ENCODE measurements around the gene KRT9. TPM values are rescaled to one million over a fixed set of nuclear protein-coding genes. Genes with fewer than 3 reads are reported as not detected.
"Not testable (repeated sequence)": the region's sequence is repeated elsewhere in the genome, so short reads cannot be mapped to it uniquely, and the experiment has no call there.

The KRT9 gene
- total RNA-seq, 2 experiments from 2014 or later: not detected

DNA sequence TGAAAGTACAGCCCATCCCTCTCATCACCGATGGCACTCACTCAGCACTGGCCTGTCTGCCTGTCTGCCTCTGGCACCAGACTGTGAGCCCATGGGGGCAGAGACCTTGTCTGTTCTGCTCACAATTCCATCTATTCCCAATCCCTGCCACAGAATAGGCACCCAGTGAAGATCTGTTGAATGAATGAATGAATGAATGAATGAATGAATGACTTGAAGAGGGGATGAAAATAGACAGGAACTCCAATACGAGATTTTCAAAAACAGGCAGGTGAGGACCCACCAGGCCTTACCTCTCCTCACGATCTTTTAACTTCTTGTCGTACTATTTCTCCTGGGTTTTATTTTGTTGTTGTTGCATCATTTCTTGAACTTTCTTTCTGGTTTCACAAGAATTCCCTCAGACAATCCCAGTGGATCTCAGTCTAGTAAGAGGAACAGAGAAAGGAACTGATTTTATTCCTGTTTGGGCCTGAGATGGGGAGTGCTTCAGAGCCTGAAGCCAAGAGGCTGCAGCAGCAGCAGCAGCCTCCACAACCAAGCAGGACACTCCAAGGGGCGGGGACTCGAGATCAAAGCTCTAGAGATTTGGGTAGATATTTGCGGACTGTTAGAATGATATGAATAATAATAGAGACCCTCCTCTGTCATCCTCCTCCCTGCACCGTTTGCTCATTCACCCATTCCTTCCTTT is 17.7 kb downstream of the KRT9 start:
- POLR2A ChIA-PET: no interaction called here
- Mint-ChIP-seq H3K9me3 (no peaks in the 10 kb centered on the region), H3K27me3 (peaks cover 23% of the 10 kb centered on the region), H3K27ac (no peak overlapping the region), H3K4me1 (peaks cover 6% of the 10 kb centered on the region), H3K4me3 (no peak overlapping the region), H3K36me3 (no peaks in the 10 kb centered on the region)
- ATAC-seq (ENCODE audit: low read depth) (no peak), DNase-seq (no peak)

DNA sequence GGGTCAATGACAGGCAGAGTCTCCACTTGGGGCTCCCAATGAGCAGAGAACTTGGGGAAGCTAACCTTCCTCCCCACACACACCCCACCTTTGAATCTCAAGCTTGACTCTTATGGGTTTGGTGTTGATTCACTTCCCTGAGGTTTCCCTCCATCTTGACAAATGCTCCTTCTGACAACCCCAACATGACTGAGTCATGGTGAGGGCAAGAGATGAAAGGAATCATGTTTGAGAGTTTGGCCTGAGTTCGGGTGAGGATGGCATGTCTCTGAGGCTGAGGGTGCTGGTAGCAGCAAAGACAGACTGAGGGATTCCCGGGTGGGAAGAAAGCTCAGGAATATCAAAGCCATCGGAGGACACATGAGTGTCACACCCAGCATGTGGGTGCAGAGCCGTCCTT is 18.7 kb downstream of the KRT9 start:
- POLR2A ChIA-PET: no interaction called here
- peaks cover 21% of the 10 kb centered on the region for H3K27me3 Mint-ChIP-seq
- H3K4me3 Mint-ChIP-seq: no peak overlapping the region
- H3K4me1 Mint-ChIP-seq: peaks cover 11% of the 10 kb centered on the region
- H3K9me3 Mint-ChIP-seq: no peaks in the 10 kb centered on the region
- H3K36me3 Mint-ChIP-seq: no peaks in the 10 kb centered on the region
- ATAC-seq (ENCODE audit: low read depth): no peak
- DNase-seq: no peak
- H3K27ac Mint-ChIP-seq: no peak overlapping the region

DNA sequence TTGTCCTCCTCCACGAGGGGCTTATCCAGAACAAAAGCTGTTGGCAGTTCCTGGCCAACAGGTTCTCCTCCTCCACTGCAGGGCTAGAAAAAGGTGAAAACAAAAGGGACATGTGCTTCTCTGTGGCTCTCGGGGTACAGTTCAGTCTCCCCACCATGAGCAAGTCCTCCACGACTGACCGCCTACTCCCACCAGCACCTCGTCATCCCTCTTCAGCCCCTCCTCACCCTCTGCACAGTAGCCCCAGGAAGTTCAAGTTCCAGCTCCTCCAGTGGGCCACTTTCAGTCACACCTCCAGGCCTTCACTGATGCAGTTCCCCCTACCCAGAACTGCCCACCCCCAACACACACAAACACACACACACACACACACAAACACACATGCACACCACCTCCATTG is 19.4 kb downstream of the KRT9 start:
- no peak for ATAC-seq (ENCODE audit: low read depth)

DNA sequence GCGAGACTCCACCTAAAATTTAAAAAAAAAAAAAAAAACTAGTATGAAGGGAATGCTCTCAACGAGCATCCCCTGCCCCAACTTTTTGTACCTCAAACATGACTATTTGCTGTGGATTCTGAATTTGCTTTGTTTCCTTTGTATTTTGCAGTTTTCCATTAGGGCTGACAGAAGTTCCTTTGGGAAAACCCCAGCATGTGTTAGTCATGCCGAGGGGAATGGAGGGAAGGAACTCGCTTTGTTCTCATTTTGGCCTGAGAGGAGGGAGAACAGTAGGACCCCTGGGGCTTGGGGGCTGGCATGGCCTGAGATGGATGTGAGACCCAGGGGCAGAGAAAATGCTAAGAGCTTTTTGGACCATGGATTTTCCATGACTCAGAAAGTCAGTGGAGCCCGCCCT is 20.5 kb downstream of the KRT9 start:
- POLR2A ChIA-PET: no interaction called here
- H3K27me3 Mint-ChIP-seq: peaks cover 11% of the 10 kb centered on the region

More for the DNA sequence above, 19.4 kb downstream of the KRT9 start:
- peaks cover 14% of the 10 kb centered on the region for H3K27me3 Mint-ChIP-seq
- POLR2A ChIA-PET: no interaction called here
- H3K27ac Mint-ChIP-seq: no peak overlapping the region
- no peak for DNase-seq
- peaks cover under 1% of the 10 kb centered on the region for H3K9me3 Mint-ChIP-seq
- no peak overlapping the region for H3K4me3 Mint-ChIP-seq
- no peaks in the 10 kb centered on the region for H3K36me3 Mint-ChIP-seq
- peaks cover 14% of the 10 kb centered on the region for H3K4me1 Mint-ChIP-seq

DNA sequence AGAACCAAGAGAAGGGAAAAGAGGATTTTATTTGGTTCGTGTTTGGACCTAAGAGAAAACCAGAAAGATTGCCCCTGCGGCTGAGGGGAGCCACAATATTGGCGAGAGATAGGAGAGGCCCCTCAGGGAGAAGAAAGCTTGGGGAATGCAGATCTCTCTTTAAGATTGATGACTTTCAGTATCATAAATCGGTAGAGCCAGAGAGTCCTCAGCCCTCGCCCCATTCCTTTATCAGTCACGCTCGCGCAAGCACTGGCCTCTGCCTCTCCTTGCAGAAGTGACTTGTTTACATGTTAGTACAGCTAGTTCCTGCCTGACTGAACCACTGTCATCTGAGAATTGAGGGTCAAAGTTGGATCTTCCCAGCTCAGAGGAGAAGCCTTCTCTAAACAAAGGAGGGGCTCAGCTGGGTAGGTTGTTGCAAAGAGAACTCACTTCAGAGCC is 22.2 kb downstream of the KRT9 start:
- peaks cover 14% of the 10 kb centered on the region for H3K4me1 Mint-ChIP-seq
- DNase-seq (no peak), ATAC-seq (ENCODE audit: low read depth) (no peak)
- H3K9me3 Mint-ChIP-seq: peaks cover 2% of the 10 kb centered on the region
- POLR2A ChIA-PET: interaction anchor here (1.0 to 2.3 kb wide), 4 partner anchors 99 to 139 kb away, joined by 3 to 11 read pairs (median 4); partner anchors contain the start of gene EIF1
- H3K36me3 Mint-ChIP-seq: no peaks in the 10 kb centered on the region
- H3K4me3 Mint-ChIP-seq: peak overlapping the region; percentile 70
- peak overlapping the region; percentile 81 for H3K27ac Mint-ChIP-seq
- peaks cover 6% of the 10 kb centered on the region for H3K27me3 Mint-ChIP-seq

More for the DNA sequence above, 20.5 kb downstream of the KRT9 start:
- Mint-ChIP-seq H3K4me1 (peaks cover 14% of the 10 kb centered on the region), H3K36me3 (no peaks in the 10 kb centered on the region), H3K9me3 (peaks cover 2% of the 10 kb centered on the region), H3K27ac (no peak overlapping the region), H3K4me3 (no peak overlapping the region)
- no peak for DNase-seq
- no peak for ATAC-seq (ENCODE audit: low read depth)

DNA sequence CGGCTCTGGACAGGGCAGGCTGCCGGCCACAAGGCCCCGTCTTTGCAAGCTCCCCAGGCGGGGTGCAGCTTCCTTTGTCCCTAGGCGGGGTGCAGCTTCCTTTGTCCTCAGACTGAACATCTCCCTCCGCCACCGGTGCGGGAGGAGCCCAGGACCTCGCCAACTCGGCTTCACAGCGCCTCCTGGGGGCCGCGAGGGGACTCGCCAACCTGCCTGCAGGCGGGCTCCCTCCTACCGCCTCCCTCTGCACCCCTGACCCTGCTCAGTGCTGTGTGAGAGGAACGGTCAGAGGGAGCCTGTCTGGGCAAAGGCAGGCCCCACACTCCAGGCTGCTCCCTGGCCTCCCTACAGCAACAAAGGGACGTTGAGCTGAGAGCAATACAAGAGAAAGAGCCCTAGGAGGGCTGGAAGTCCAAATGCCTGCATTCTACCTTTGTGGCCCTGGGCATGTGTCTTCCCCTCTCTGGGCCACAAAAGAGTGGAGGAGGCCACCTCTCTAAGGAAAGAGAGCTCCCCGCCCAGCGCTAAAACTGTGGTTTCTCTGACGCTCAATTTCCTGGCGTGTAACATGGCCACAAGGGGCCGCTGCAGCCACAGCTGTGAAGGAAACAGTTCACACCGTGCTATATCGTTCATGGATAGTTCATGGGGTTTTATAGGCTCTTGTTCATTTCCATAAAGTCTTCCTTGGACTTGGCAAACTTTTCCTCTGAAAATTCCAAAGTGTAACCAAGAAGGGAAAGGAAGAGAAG is 22.8 kb downstream of the KRT9 start:
- Mint-ChIP-seq H3K9me3 (peaks cover 2% of the 10 kb centered on the region), H3K36me3 (no peaks in the 10 kb centered on the region), H3K27me3 (peaks cover 6% of the 10 kb centered on the region), H3K4me3 (peak overlapping the region; percentile 70), H3K4me1 (peaks cover 14% of the 10 kb centered on the region), H3K27ac (peak overlapping the region; percentile 81)
- POLR2A ChIA-PET: interaction anchor here (0.6 to 2.3 kb wide), 5 partner anchors 100 to 140 kb away, joined by 3 to 11 read pairs (median 3); partner anchors contain the start of gene EIF1
- ATAC-seq (ENCODE audit: low read depth) (peak; percentile 91), DNase-seq (peak; percentile 89)

DNA sequence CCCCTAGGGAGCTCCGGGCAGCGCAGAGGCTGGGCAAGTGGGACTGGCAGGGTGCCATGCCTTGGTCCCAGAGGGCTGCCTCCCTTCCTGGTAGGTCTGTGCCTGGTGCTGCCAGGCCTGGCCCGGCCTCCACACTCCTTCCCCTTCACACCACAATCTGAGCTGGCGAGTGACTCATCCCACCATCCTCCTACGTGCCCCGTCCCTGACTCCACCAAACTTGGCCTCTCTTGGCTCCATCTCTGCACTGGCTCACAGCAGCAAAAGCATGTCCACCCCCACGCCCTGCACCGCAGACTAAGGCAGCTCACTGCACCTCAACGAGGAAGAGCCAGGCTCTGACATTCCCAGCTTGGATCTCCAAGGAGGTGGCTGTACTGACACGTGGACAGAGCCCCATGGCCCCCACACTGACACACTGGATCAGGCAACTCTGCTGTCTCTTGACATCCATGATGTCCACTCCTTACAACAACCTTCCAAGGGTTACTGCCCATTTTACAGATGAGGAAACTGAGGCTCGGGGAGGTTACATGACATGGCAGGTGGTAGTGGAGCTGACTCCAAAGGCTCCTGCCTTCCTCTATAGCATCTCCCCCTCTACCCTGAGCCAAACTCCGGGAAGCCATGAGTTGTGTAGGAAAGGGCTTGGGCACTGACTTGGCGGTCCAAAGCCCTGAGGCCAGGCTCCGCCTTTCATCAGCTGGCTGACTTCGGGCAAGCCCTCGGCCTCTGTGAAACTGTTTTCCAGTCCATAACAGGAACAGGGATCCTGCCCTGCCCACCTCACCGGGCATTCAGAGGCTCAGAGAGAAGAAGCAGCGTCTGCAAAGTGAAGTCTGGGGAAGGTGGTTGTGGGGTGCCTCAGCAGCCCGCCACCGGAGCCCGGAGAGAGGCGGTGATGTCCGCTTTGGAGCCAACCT is 23.7 kb downstream of the KRT9 start:
- H3K27ac Mint-ChIP-seq: no peak overlapping the region
- no peaks in the 10 kb centered on the region for H3K36me3 Mint-ChIP-seq
- H3K9me3 Mint-ChIP-seq: peaks cover 2% of the 10 kb centered on the region
- H3K27me3 Mint-ChIP-seq: peaks cover 4% of the 10 kb centered on the region
- H3K4me1 Mint-ChIP-seq: peaks cover 13% of the 10 kb centered on the region
- H3K4me3 Mint-ChIP-seq: peak overlapping the region; percentile 70
- POLR2A ChIA-PET: interaction anchor here (0.6 to 2.3 kb wide), 2 partner anchors 118 to 141 kb away, joined by 3 to 11 read pairs; partner anchors contain the start of gene EIF1
- peak; percentile 36 for DNase-seq
- no peak for ATAC-seq (ENCODE audit: low read depth)

DNA sequence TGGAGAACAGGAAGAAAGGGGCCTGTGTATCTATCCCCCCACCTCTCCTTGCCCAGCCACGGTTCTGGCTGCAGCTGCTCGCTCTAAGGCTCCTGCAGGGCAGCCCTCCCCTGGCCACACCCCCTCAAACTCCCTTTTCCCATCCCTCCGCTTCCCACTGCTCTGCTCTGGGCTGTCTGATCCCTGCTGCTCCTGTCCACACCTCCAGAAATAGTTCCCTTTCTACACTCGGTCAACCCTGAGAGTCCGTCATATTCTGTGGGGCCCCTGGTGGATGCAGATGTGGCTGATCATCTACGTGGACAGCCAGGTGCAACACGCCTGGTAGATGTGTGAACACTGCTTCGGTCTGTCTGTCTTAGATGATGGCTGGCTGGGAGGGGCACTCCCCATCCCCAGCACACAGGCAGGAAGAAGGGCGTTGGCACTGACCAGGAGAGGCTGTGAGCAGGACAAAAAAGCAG is 24.4 kb downstream of the KRT9 start:
- no peak for ATAC-seq (ENCODE audit: low read depth)
- POLR2A ChIA-PET: no interaction called here
- peaks cover 2% of the 10 kb centered on the region for H3K9me3 Mint-ChIP-seq
- H3K4me3 Mint-ChIP-seq: no peak overlapping the region
- DNase-seq: no peak
- H3K27ac Mint-ChIP-seq: no peak overlapping the region
- H3K4me1 Mint-ChIP-seq: peaks cover 12% of the 10 kb centered on the region
- H3K27me3 Mint-ChIP-seq: peaks cover 7% of the 10 kb centered on the region
- H3K36me3 Mint-ChIP-seq: no peaks in the 10 kb centered on the region

DNA sequence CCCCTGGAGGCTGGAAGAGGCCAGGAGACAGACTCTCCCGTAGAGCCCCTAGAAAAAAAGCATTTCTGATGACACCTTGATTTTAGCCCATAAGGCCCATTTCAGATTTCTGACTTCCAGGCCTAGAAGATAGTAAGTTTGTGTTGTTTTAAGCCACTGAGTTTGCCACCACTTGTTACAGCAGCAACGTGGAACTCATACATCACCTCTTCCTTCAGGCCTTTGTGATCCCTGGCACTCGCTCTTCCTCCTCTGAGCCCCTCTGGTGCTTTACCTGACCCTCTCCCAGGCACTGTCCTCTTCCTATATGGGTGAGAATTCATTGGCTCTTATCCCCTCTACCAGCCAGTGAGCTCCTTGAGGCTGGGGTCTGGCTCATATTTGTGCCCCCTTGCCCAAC is 25.0 kb downstream of the KRT9 start:
- no peak overlapping the region for H3K4me3 Mint-ChIP-seq
- H3K27me3 Mint-ChIP-seq: peaks cover 7% of the 10 kb centered on the region
- ATAC-seq (ENCODE audit: low read depth): no peak
- H3K36me3 Mint-ChIP-seq: no peaks in the 10 kb centered on the region
- peaks cover 12% of the 10 kb centered on the region for H3K4me1 Mint-ChIP-seq
- DNase-seq: no peak
- no peak overlapping the region for H3K27ac Mint-ChIP-seq
- peaks cover 2% of the 10 kb centered on the region for H3K9me3 Mint-ChIP-seq
- POLR2A ChIA-PET: no interaction called here

DNA sequence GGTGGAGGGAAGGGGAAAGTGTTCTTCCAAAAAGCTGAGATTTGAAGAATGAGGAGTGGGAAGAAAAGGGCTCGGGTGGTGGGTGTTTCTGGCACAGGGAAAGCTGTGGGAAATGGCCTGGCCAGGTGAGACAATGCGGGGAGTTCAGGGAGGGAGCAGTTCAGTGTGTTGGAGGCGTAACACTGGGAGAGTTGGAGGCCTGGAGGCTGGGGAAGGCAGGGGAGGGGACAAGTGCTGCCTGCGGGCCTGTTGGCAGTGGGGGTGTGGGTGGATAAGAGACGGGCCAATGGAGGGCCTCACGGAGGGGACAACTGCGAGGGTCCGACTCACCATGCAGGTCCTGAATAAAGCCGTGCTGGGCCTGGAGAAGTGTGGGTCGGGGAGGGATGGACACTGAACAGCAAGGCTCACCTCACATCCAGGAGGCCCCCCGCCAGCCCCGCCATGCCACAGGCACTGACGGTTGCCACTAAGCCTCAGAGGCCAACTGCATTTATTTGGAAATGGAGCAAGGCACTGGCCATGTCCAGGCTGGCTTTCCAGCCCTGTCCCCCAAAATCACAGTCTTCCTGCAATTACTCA is 25.9 kb downstream of the KRT9 start:
- no peak for DNase-seq
- ATAC-seq (ENCODE audit: low read depth): no peak
- no peaks in the 10 kb centered on the region for H3K36me3 Mint-ChIP-seq
- no peak overlapping the region for H3K4me3 Mint-ChIP-seq
- H3K27me3 Mint-ChIP-seq: peaks cover 7% of the 10 kb centered on the region
- peaks cover 2% of the 10 kb centered on the region for H3K9me3 Mint-ChIP-seq
- POLR2A ChIA-PET: no interaction called here
- peaks cover 12% of the 10 kb centered on the region for H3K4me1 Mint-ChIP-seq
- H3K27ac Mint-ChIP-seq: no peak overlapping the region

DNA sequence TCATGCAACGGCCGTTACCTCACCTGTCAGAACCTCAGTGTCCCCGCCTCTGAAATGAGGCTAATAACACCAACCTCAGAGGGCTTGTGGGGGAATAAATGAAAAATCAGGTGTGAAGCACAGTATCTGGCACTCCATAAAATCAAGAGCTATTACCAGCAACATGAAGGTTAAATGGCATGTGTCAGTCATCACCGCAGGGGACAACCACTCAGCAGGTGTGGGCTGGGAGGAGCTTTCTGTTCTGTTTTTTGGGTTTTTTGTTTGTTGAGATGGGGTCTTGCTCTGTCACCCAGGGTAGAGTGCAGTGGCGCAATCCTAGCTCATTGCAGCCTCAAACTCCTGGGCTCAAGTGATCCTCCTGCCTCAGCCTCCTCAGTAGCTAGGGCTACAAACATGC is 26.9 kb downstream of the KRT9 start:
- no peak for DNase-seq
- Mint-ChIP-seq H3K36me3 (no peaks in the 10 kb centered on the region), H3K27me3 (peaks cover 11% of the 10 kb centered on the region), H3K4me1 (peaks cover 12% of the 10 kb centered on the region), H3K4me3 (no peak overlapping the region), H3K27ac (no peak overlapping the region), H3K9me3 (peaks cover 2% of the 10 kb centered on the region)
- POLR2A ChIA-PET: no interaction called here
- ATAC-seq (ENCODE audit: low read depth): no peak

DNA sequence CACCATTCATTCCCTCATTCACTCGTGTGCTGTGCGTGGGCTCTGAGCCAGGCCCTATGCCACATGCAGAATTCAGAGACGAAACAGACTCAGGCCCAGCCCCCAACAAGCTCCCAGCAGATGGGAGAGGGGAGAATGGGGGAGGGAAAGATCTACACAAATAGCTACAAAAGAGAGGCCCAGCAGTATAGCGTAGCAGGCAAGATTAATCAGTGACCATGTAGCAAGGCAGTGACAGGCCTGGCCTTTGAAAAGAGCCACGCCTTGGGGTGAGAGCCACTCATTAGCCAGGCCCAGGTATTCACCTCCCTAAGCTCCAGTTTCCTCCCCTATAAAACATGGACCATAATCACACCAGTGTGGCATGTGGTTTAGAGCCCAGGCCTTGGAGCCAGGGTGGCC is 27.4 kb downstream of the KRT9 start:
- Mint-ChIP-seq H3K4me3 (no peak overlapping the region), H3K27me3 (peaks cover 10% of the 10 kb centered on the region), H3K27ac (no peak overlapping the region), H3K9me3 (peaks cover 2% of the 10 kb centered on the region), H3K4me1 (peaks cover 11% of the 10 kb centered on the region), H3K36me3 (no peaks in the 10 kb centered on the region)
- no peak for DNase-seq
- no peak for ATAC-seq (ENCODE audit: low read depth)
- POLR2A ChIA-PET: no interaction called here

DNA sequence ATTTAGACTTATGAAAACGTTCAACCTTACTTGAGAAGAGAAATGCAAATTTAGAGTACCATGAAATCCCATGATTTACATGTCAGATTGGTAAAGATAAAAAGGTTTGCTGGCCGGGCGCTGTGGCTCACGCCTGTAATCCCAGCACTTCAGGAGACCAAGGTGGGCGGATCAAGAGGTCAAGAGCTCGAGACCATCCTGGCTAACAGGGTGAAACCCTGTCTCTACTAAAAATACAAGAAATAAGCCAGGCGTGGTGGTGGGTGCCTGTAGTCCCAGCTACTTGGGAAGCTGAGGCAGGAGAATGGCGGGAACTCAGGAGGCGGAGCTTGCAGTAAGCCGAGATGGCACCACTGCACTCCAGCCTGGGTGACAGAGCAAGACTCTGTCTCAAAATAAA is 29.1 kb downstream of the KRT9 start:
- ATAC-seq (ENCODE audit: low read depth); H3K4me1 Mint-ChIP-seq; H3K4me3 Mint-ChIP-seq; POLR2A ChIA-PET; H3K9me3 Mint-ChIP-seq; H3K27me3 Mint-ChIP-seq; H3K36me3 Mint-ChIP-seq; H3K27ac Mint-ChIP-seq: not testable (repeated sequence)
- peak; percentile 10 for DNase-seq
